SK-N-SH treated with all-trans-retinoic acid at 6 μM for 48 hours (cell line): Measurements from ENCODE around the gene CPXM2.

ENCODE experiments used
- CSDC2 ChIP-seq: fragments of 250-450 bp; sonication (Bioruptor Pico); IDR thresholded peaks from 2 replicates; pipeline ENCODE4 v1.5.0; 2020; ENCODE audit warnings: mild to moderate bottlenecking, moderate library complexity
- RARB ChIP-seq: fragments of 250-450 bp; sonication (Bioruptor Pico); IDR thresholded peaks from 2 replicates; pipeline ENCODE4 v1.8.0; 2021; ENCODE audit warnings: mild to moderate bottlenecking, moderate library complexity
- ZFP3 ChIP-seq: fragments of 250-450 bp; sonication (Bioruptor Pico); IDR thresholded peaks from 2 replicates; pipeline ENCODE4 v1.5.0; 2020; ENCODE audit warnings: mild to moderate bottlenecking, moderate library complexity
- ZNF70 ChIP-seq: fragments of 450-650 bp; formaldehyde crosslinking; IDR thresholded peaks from 2 replicates; pipeline ENCODE4 v1.5.0; 2020; ENCODE audit warnings: mild to moderate bottlenecking, moderate library complexity
- TF ChIP-seq, protein P1 (sequence below): fragments of 250-450 bp; sonication (Bioruptor Pico); IDR thresholded peaks from 2 replicates; pipeline ENCODE4 v1.8.0; 2020; ENCODE audit warnings: mild to moderate bottlenecking, moderate library complexity, borderline replicate concordance

DNA sequence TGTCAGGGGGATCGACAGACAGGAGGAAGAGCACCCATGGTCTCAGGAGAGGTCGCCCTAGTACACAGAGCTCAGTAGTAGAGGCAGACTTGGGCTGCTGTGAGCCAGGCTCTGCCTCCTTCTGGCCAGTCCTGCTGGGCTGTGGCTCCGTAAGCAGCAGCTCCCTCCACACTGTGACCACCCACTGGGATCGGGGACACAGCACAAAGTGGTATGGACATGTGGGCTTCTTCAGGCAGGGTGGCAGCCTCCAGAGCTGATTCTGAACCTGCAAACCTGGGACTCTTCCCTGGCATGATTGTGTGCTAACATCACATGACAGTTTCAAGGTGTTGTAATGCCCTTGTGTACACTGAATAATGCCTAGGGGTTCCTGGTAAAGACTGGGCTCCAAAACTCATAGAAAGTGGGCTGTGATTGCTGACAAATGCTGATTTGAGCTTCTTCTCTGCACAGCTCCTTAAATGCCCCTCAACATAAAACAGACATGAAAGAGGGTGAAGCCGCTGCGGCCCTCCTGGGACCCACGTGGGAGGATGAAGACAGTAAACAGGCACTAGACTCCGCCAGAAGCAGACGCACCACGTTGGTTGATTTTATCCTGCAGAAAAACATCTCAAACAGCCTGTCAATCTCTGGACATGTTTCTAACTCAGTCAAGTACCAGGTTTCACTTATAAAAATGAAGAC, 148.7 kb downstream of the CPXM2 start:
- TF ChIP-seq ZFP3 (CRISPR knock-in tag) (no peak), CSDC2 (CRISPR knock-in tag) (no peak), ZNF70 (CRISPR knock-in tag) (no peak), RARB (CRISPR knock-in tag) (no peak)
- TF ChIP-seq, protein P1, sequence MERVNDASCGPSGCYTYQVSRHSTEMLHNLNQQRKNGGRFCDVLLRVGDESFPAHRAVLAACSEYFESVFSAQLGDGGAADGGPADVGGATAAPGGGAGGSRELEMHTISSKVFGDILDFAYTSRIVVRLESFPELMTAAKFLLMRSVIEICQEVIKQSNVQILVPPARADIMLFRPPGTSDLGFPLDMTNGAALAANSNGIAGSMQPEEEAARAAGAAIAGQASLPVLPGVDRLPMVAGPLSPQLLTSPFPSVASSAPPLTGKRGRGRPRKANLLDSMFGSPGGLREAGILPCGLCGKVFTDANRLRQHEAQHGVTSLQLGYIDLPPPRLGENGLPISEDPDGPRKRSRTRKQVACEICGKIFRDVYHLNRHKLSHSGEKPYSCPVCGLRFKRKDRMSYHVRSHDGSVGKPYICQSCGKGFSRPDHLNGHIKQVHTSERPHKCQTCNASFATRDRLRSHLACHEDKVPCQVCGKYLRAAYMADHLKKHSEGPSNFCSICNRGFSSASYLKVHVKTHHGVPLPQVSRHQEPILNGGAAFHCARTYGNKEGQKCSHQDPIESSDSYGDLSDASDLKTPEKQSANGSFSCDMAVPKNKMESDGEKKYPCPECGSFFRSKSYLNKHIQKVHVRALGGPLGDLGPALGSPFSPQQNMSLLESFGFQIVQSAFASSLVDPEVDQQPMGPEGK (CRISPR knock-in tag): no peak
